ENCODE measurements around the gene SPO11.

DNA sequence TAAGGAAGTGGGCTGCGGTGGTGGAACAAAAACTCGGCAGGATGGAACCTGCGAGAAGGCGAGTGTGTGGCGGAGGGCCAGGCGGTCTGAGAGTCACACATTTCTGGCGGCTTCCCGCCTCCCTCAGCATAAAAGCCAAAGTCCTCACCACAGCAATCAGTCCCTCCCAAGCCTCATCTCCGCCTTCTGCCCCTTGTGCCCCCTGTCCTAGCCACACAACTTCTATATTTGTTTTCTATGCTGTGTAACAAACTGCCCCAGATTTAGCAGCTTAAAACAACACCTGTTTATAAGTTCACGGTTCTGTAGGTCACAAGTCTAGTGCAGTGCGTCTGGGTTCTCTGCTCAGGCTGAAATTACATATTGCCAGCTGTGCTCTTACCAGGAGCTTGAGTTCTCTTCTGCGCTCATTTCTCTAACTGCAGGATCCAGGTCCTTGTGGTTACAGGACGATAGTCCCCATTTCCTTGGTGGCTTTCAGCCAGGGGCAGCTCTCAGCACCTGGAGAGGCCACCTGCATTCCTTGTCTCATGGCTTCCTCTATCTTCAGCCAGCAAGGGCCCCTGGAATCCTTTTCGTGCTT lies 11.7 kb upstream of the SPO11 start:
- TF ChIP-seq, protein P1, sequence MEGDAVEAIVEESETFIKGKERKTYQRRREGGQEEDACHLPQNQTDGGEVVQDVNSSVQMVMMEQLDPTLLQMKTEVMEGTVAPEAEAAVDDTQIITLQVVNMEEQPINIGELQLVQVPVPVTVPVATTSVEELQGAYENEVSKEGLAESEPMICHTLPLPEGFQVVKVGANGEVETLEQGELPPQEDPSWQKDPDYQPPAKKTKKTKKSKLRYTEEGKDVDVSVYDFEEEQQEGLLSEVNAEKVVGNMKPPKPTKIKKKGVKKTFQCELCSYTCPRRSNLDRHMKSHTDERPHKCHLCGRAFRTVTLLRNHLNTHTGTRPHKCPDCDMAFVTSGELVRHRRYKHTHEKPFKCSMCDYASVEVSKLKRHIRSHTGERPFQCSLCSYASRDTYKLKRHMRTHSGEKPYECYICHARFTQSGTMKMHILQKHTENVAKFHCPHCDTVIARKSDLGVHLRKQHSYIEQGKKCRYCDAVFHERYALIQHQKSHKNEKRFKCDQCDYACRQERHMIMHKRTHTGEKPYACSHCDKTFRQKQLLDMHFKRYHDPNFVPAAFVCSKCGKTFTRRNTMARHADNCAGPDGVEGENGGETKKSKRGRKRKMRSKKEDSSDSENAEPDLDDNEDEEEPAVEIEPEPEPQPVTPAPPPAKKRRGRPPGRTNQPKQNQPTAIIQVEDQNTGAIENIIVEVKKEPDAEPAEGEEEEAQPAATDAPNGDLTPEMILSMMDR (IDR thresholded peaks at IDR 0.05; ENCODE audit: poor library complexity, severe bottlenecking): no peak
- TF ChIP-seq, protein P2, sequence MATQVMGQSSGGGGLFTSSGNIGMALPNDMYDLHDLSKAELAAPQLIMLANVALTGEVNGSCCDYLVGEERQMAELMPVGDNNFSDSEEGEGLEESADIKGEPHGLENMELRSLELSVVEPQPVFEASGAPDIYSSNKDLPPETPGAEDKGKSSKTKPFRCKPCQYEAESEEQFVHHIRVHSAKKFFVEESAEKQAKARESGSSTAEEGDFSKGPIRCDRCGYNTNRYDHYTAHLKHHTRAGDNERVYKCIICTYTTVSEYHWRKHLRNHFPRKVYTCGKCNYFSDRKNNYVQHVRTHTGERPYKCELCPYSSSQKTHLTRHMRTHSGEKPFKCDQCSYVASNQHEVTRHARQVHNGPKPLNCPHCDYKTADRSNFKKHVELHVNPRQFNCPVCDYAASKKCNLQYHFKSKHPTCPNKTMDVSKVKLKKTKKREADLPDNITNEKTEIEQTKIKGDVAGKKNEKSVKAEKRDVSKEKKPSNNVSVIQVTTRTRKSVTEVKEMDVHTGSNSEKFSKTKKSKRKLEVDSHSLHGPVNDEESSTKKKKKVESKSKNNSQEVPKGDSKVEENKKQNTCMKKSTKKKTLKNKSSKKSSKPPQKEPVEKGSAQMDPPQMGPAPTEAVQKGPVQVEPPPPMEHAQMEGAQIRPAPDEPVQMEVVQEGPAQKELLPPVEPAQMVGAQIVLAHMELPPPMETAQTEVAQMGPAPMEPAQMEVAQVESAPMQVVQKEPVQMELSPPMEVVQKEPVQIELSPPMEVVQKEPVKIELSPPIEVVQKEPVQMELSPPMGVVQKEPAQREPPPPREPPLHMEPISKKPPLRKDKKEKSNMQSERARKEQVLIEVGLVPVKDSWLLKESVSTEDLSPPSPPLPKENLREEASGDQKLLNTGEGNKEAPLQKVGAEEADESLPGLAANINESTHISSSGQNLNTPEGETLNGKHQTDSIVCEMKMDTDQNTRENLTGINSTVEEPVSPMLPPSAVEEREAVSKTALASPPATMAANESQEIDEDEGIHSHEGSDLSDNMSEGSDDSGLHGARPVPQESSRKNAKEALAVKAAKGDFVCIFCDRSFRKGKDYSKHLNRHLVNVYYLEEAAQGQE (IDR thresholded peaks at IDR 0.05; ENCODE audit: borderline replicate concordance): no peak
- TF ChIP-seq TAF1 (IDR thresholded peaks at IDR 0.05; ENCODE audit: low read depth): no peak
